Inflammatory macrophage treated with lipopolysaccharide for 1 hour (primary cell): ENCODE results near the gene PCDH9.

Source experiments
- DNase-seq, 2 donors: peaks; one replicate each; pipeline ENCODE4 v3.0.0-alpha.2; 2020 to 2022

The PCDH9 gene

GRCh38 chr13:67224148-67224846 lies 5.8 kb downstream of the PCDH9 start:
- DNase-seq: peak; percentile 39 to 65

DNA sequence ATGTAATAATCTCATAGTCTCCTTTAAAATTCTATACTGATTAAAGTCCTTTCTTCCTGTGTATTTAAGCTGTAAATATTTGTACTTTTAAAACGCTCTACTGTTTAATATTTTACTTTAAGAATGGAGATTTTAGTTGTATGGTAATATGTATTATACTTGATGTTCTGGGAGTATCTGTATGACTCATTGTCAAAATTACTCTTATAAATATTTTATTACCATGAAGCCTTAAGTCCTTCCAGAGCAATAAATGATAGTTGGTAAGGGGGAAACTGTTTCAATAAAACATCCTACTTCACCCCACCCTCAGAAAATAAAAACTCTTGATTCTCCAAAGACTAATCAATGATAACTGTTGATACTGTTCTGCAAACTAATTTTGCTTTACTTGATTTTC lies 6.4 kb downstream of the PCDH9 start:
- DNase-seq: no peak

GRCh38 chr13:67223024-67223423 lies 7.1 kb downstream of the PCDH9 start:
- peak; percentile 64 to 88 for DNase-seq

DNA sequence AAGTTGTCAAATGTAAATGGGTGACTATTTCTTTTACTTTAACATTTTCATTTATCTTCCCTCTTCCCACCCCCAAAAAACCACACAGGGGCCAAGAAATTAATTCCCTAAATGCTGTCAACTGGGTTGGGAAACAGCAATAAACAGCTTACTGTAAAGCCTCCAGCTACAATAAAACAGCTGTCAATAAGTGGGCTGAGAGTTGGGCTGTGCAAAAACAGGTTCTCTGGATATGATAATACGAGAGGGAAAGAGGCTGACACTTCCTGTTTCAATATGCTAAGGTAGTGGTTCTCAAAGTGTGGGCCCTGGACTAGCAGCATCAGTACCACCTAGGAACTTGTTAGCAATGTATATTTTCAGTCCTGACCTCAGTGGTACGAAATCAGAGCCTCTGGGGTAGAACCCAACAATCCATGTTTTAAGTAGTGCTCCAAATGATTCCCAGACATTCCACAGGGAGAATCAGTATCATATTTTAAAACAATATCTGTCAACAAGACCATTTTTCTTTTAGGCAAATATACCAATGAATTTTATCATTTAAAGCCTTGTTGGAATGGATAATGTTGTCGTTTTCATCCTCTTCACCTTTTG lies 8.4 kb downstream of the PCDH9 start:
- no peak for DNase-seq

- DNase-seq: no peak
These were observed 11.0 kb downstream of the PCDH9 start for GRCh38 chr13:67219113-67219512.

DNA sequence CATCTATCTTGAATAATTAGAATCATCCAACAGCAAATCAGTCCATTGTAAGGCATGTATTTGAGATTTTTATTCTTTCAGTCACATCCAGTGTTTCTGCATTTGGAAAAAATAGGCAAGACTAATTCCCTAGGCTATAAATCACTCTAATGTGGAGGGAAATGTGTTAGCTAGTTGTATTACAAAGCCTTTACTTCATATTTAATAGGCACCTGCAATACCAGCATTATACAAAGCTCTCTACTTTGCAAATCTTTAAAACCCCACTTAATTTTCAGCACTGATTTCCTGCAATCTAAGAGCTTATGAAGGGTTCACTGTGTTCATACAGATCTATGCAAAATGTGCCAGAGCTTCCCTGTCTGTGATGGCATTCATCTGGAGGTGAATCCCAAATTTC lies 12.3 kb downstream of the PCDH9 start:
- no peak for DNase-seq

DNA sequence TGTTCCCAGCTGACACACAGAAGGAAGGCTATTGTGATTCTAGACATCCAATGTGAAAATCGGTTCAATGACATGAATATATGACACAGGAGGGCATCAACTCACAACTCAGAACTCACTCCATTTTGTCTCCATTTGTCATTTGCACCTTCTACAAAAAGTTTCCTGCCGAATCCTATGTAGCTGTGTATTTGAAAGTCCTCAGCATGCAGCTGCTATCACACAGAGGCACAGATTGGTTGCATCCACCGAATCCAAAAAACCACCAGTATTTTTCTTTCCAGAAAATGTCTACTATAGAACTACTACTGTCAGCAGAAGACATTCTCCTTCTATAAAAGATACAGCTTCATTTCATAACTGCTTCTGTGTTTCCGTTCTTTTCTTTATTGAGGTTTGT lies 13.3 kb downstream of the PCDH9 start:
- DNase-seq: no peak

DNA sequence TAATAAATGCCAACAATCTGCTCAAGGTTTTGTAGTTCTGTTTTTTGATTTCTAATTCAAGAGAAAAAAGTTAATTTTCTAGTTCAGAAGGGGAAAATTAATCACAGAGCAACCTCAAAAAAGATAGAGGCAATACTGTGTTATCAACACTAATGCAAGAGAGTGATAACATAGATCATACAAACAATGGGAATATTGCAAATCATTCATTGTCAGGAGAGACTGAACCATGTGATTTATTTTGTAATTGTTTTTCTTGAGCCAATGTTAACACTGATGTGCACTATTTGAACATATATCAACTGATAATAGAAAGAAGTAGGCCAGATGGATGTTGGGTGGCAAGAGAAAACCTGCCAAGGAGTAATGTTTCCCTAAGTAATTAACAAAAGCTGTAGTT lies 19.9 kb downstream of the PCDH9 start:
- DNase-seq: no peak

- DNase-seq: no peak
These were observed 21.6 kb downstream of the PCDH9 start for GRCh38 chr13:67208552-67208951.

- DNase-seq: no peak
These were observed 25.4 kb downstream of the PCDH9 start for GRCh38 chr13:67204764-67205163.

- DNase-seq: no peak
These were observed 29.5 kb downstream of the PCDH9 start for GRCh38 chr13:67200605-67201004.

- no peak for DNase-seq
These were observed 30.0 kb downstream of the PCDH9 start for GRCh38 chr13:67200183-67200582.

GRCh38 chr13:67197704-67198103 lies 32.4 kb downstream of the PCDH9 start:
- no peak for DNase-seq

DNA sequence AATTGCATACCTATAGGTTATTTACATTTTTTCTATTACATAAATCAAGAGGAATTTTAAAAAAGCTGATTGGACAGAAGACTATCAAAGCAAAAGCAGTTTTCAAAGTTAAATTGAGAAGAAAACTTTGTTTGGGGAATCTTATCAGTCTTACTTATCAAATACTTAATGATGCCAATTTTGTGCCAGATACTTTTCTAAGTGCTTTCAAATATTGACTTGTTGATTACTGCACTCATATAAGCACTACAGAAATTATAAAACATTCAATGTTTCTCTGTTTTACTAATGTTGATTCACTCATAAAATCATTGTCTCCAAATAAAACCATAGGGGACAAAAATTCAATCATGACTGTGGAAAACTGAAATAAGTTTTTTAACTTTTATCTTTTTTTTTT lies 36.2 kb downstream of the PCDH9 start:
- no peak for DNase-seq

GRCh38 chr13:67192751-67193150 lies 37.4 kb downstream of the PCDH9 start:
- DNase-seq: no peak

GRCh38 chr13:67186995-67187569 lies 43.1 kb downstream of the PCDH9 start:
- no peak for DNase-seq

DNA sequence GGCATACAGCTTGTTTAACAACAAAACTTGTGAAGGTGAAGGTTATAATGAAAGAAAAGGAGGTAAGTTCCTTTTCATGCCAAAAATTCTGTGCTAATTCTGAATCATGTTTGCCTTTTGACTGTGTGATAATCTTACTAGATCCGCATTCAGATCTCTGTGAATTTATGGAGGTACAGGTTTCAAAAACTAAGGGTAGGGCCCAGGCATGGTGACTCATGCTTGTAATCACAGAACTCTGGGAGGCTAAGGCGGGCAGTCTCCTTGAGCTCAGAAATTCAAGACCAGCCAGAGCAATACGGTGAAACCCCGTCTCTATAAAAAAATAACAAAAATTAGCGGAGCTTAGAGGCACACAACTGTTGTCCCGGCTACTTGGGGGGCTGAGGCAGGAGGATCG lies 45.9 kb downstream of the PCDH9 start:
- no peak for DNase-seq

DNA sequence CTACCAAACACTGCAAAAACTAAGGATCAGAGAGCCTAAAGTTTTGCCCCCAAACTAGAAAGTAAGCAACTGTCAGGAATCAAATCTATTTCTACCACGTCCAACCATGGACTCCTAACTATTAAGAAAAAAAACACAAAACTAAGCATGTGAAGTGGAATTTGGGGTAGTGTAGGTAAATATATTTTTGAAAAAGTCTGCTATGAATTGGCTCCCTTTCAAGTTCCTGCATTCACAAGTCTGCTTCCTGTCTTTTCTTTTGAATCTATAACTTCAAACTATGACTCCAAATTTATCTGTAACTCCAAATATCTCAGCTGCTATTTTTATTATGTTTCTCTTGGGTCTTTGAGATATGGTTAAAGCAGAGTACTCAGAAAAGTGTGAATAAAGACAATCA lies 47.0 kb downstream of the PCDH9 start:
- no peak for DNase-seq

GRCh38 chr13:67175836-67176459 lies 54.2 kb downstream of the PCDH9 start:
- no peak for DNase-seq

DNA sequence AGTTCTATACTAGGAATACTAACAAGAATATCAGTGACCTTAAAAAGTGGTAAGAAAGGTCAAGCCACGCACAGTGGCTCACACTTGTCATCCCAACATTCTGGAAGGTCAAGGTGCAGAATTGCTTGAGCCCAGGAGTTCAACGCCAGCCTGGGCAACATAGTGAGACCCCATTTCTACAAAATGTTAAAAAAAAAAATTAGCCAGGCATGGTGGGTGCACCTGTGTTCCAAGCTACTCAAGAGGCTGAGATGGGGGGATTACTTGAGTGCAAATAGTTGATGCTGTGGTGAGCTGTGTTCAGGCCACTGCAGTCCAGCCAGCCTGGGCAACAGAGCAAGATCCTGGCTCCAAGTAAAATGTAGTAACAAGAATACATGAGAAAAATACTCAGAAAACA lies 61.8 kb downstream of the PCDH9 start:
- no peak for DNase-seq

DNA sequence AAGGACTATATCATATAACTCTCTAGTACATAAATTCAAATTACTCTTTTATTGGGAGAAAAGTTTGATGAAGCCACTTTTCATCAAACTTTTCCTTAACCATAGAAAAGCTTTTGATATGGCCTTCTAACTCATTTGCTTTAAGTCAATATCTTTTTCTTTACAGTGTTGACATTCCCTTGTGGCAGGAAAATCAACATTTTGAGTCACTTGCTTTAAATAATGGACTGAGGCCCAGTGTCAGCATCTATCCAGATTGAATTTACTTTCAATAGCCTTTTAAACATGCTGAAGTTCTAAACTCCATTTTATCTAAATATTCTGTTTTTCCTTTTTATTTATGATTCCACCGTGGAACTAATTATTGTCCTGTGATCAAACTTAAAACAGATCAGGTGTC lies 62.7 kb downstream of the PCDH9 start:
- DNase-seq: no peak

DNA sequence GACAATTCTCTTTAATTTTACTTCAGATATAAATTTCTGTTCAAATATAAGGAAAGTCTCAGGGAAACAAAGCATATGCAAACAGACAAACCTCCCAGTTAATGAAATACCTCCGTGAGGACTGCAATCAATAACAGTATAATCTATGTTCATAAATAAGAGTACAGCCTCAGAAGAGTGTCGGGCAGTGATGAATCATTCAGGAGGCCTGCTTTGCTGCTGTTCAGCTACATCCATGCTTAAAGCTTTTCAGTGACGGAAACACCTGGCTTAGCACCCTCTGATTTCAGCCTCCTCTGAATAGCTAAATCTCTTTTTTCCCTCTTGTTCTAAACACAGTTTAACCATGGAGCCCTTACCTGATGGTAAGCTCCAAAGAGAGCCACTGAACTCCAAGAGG lies 69.0 kb downstream of the PCDH9 start:
- no peak for DNase-seq

DNA sequence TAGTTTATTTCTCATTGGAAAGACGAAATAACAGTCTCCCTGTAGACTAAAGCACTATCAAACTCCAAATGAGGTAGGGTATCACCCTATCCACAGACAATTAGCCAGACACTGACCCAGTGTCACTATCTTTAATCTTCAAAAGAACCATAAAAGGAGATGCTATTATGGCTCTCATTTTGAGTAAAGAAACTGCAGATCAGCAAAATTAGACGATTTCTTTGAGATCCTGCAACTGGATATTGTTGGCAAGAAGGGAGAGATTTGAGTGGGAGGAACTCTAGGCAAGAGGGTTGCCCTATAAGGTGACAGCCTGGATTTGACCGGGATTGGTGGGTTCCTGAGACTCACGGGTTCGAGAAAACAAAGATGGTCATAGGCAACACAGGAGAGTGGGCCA lies 71.2 kb downstream of the PCDH9 start:
- no peak for DNase-seq

DNA sequence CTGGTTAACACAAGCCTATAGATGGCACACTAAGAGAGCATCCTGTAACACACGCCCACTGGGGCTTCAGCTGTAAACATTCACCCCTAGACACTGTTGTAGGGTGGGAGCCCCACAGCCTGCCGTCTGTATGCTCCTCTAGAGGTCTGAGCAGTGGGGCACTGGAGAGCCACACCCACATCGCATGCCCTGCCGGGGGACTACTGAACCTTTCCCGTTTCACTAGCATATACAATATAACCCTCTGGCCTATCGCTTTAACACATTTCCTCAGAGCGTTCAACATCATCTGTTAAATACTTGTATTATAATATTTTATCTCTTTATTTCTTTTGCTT lies 73.4 kb downstream of the PCDH9 start:
- DNase-seq: no peak
